OCI-LY1 (cell line): ENCODE results near the gene P2RX2.

Experiments
- CTCF ChIP-seq: fragments of 200-600 bp; sonication (generic), shearing (Covaris generic); IDR thresholded peaks from 2 replicates; pipeline ENCODE4 v1.5.1; 2017; ENCODE audit warnings: mild to moderate bottlenecking, antibody characterized with exemption, low read length, moderate library complexity, mixed read lengths
- EZH2 ChIP-seq: fragments of 200-600 bp; sonication (generic), shearing (Covaris generic); IDR thresholded peaks from 2 replicates; pipeline ENCODE4 v1.8.0; 2017; ENCODE audit warnings: borderline replicate concordance, mixed run types, mild to moderate bottlenecking, antibody characterized with exemption, low read length, moderate library complexity, mixed read lengths

GRCh38 chr12:132665794-132666193, 47.2 kb downstream of the P2RX2 start:
- no peak for TF ChIP-seq CTCF
- TF ChIP-seq EZH2, result no peak
